GM10248 (cell line): Measurements from ENCODE around the gene ZNF516.

Experiments
- CTCF ChIA-PET: fragments of 300-600 bp; sonication (Branson Sonifier 250); formaldehyde crosslinking; extraction: SDS; loops from one replicate; lab custom pipeline; 2021; ENCODE audit warnings: antibody characterized with exemption; lab: Yijun Ruan, JAX
- POLR2A ChIA-PET: fragments of 350-650 bp; sonication (Branson Sonifier 250); formaldehyde crosslinking; extraction: SDS; loops from one replicate; lab custom pipeline; 2020; ENCODE audit warnings: antibody characterized with exemption; lab: Yijun Ruan, JAX
- DNase-seq: peaks from one replicate; pipeline ENCODE4 v3.0.0; 2012; ENCODE audit errors: extremely low spot score
- TF ChIP-seq, protein P1 (sequence below): IDR thresholded peaks from 2 replicates; pipeline ENCODE4 v1.5.1; 2012; ENCODE audit warnings: mild to moderate bottlenecking, low read depth; ENCODE audit errors: extremely low read depth, missing control alignments, control extremely low read depth

ZNF516 gene

DNA sequence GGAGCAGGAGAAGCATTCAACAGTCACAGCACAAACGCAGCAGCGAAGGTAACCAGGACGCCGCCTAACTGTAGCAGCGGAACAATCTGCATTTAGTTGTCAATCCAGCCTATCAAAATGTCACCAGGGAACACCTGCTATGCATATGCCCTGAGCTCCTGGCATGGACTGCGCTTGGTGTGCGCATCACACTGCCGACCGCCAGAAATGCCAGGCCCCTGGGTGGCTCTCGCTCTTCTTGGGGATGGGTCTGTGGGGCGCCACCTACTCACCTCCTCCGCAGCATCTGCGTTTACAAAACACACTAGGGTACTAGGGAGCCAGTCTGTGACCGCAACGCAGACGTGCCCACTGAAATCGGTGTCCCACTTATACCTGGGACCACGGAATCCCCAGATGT lies 31.7 kb downstream of the ZNF516 start:
- TF ChIP-seq, protein P1, sequence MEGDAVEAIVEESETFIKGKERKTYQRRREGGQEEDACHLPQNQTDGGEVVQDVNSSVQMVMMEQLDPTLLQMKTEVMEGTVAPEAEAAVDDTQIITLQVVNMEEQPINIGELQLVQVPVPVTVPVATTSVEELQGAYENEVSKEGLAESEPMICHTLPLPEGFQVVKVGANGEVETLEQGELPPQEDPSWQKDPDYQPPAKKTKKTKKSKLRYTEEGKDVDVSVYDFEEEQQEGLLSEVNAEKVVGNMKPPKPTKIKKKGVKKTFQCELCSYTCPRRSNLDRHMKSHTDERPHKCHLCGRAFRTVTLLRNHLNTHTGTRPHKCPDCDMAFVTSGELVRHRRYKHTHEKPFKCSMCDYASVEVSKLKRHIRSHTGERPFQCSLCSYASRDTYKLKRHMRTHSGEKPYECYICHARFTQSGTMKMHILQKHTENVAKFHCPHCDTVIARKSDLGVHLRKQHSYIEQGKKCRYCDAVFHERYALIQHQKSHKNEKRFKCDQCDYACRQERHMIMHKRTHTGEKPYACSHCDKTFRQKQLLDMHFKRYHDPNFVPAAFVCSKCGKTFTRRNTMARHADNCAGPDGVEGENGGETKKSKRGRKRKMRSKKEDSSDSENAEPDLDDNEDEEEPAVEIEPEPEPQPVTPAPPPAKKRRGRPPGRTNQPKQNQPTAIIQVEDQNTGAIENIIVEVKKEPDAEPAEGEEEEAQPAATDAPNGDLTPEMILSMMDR: no peak
- POLR2A ChIA-PET: no interaction called here
- CTCF ChIA-PET: no interaction called here
- DNase-seq: no peak

DNA sequence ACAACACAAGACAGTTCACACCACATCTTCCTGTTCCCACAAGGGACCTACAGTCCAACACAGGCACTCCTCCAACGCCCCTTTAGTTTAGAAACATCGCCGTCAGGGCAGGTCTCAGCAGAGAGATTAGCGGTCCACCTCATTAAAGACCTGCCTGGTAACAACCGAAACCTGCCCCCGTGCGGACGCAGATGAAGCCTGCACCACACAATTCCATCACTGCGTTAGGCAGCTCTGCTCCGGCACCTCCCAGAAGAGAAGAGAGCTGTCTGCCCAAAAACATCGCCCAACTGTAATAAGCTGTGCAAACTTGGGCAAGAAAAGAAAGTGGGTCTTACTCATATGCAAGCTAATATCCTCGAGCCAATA lies 32.7 kb downstream of the ZNF516 start:
- TF ChIP-seq, protein P1: no peak
- ChIA-PET CTCF (no interaction called here), POLR2A (no interaction called here)
- no peak for DNase-seq

DNA sequence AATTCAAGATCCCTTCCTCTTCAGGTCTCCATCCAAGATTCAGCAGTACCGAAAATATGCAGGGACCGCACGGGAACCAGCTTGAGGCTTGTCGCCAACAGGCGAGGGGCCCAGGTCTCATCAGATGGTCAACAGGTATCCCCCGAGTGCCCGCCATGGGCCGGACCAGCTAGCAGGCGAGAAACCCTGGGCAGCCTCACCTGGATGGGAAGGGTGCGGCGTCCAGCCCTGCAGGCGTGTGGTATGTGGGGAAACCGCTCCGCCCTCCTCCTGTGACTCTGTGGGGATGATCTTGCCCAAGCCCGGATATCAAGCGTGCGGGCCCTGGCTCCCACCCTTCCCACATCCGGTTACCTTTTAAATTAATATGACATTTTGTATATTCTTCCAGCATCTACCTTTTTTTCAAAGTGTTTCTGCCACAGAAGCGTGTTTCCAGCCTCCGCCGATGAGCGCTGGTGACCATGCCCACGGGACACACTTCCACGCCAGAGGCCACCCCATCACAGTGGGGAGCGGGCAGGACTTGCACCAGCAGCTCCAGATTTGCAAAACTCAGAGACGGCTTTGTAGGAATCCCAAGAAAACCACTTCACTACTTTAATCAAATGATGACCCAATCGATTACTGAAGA lies 33.2 kb downstream of the ZNF516 start:
- TF ChIP-seq, protein P1: no peak
- DNase-seq: no peak
- CTCF ChIA-PET: no interaction called here
- POLR2A ChIA-PET: no interaction called here

DNA sequence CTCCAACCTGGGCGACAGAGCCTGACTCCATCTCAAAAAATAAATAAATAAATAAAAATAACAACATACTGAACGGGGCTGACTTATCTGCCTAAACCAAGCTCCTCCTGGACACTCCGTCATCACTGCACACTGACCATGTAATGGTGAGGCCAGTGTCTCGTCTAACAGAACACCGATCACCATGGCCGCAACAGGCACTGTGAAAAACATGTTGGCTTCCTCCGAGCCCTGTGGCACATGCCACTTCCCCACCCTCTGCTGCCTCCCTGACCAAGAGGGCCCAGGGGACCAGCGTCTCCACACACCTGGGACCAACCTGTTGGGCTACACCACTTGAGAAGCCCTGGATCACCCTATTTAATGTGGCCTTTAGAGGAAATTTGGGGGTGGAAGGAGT lies 33.9 kb downstream of the ZNF516 start:
- ChIA-PET POLR2A (no interaction called here), CTCF (interaction anchor here (1.0 kb wide), 1 partner anchor 21 kb away, joined by 3 read pairs; no protein-coding TSS in a partner anchor)
- DNase-seq: no peak
- TF ChIP-seq, protein P1: no peak

DNA sequence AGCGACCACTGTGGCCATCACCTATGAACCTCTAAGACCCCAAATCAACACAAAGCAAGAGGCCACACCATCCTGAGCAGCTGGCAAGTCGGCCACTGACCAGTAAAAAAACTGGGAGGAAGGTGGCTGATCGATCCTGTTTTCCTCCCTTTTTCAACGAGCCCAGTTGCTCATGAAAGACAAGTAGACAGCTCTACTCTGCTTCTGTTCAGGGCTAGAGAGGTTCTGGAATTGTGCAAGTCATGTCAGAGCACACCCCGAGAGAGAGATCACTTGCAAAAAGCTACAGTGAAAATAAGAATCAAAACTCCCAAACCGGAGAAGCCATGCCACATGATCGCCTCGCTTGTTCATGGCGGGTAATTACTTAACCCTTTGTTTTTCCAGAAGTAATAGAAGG lies 34.6 kb downstream of the ZNF516 start:
- ChIA-PET CTCF (interaction anchor here (1.0 kb wide), 1 partner anchor 22 kb away, joined by 3 read pairs; no protein-coding TSS in a partner anchor), POLR2A (no interaction called here)
- TF ChIP-seq, protein P1: no peak
- DNase-seq: no peak

DNA sequence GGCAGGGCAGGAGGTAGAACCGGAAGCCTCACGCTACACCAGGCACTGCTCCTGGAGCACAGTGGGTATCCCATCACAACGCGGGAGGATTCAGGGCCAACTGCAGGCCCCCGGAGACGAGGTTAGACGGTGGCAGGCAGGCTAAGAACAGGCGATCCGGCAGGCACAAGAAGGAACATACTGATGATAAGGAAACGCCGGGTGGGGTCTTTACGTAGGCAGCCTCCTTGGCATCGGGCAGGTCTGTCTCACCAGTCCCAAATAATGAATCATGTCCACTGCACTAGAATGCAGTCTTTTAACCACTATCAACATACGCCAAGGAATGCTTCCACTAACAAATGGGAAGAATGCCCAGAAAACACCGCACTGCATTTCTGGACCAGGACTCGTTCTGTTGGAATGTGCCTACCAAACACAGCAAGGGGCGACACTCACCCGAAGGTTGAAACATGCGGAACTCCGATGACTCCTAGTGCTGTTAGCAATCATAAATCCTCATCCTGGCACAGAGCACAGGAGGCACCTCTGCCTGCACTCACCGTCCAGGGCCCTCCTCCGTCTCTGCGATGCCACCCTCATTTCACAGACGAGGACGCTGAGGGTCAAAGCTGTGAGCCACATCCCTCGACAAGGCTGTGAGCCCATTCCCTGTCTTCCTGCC lies 35.2 kb downstream of the ZNF516 start:
- ChIA-PET POLR2A (no interaction called here), CTCF (interaction anchor here (1.0 kb wide), 1 partner anchor 23 kb away, joined by 3 read pairs; no protein-coding TSS in a partner anchor)
- no peak for DNase-seq
- TF ChIP-seq, protein P1: no peak
